Cortex of kidney (tissue), 1 donor: ENCODE results near the gene NEK2.
"Not testable (repeated sequence)": the region's sequence is repeated elsewhere in the genome, so short reads cannot be mapped to it uniquely, and the experiment has no call there.

ENCODE experiments used
- DNase-seq: peaks from one replicate; lab custom pipeline; 2025; lab: John Stamatoyannopoulos, UW

The NEK2 gene

DNA sequence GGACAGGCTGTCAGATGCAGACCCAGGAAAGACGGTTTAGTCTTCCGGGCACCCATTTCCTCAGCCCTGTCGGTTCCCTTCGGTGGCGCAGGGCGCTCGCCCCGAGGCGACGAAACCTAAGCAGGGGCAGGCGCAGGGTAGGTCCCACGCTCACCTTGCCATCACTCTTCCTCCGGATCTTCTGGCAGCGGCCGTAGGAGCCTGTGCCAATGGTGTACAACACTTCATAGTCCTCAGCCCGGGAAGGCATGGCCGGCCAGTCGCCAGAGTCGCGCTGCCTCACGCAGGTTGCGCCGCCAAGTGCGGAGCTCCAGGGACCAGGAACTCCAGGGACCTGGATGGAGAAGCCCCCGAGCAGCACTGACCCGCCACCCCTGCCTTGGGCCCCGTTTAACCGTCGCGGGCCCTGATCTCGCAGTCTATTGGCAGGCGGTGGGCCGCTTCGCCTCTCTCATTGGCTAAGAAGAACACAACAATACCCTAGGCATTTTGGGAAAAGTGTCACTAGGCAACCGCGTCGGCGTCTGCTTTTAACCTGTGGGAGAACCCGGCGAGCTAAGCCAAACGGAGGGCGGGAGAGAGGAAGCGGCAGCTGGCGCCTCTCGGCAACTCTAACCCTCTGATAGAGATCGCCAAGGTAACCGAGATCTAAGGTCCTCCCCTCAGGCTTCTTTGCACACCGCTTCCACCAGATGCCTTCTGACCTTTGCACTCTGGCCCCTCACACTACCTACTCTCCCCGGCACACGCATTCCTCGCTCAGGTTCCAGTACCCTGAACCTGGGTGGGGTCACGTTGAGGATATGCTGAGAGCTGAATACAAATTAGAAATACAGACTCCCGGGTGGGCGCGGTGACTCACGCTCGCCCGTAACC lies at the start of gene NEK2:
TSS of gene NEK2 (minus strand) at position 392 of the 876 bp plus-strand sequence. CDS start at position 250, 142 bp downstream.
- DNase-seq = no peak

DNA sequence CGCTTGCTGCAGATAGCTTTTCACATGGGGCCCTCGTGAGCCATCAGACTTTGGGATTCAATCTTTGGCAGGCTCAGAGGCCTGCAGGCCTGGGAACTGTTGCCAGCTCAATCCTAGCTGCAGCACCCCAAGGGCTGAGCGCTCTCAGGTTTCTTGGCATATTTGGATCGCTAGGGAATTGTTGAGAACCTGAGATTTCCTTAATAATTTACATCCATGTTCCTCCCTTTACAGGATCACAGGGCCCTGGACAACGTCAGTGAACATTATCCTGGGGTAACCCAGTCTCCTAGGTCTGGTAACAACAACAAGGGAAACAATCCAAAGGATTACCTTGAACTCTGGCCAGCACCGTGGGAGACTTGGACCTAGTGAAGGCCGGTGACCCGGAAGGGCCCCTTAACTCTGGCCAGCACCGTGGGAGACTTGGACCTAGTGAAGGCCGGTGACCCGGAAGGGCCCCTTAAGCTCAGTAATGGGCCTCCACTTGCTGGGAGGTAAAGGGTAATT lies 49.3 kb upstream of the NEK2 start:
- no peak for DNase-seq

- no peak for DNase-seq
Observed at GRCh38 chr1:211723273-211723672, 47.9 kb upstream of the NEK2 start.

- DNase-seq = no peak
Observed at GRCh38 chr1:211722277-211723175, 47.1 kb upstream of the NEK2 start.

GRCh38 chr1:211716555-211716954 lies 41.1 kb upstream of the NEK2 start:
- DNase-seq = not testable (repeated sequence)

DNA sequence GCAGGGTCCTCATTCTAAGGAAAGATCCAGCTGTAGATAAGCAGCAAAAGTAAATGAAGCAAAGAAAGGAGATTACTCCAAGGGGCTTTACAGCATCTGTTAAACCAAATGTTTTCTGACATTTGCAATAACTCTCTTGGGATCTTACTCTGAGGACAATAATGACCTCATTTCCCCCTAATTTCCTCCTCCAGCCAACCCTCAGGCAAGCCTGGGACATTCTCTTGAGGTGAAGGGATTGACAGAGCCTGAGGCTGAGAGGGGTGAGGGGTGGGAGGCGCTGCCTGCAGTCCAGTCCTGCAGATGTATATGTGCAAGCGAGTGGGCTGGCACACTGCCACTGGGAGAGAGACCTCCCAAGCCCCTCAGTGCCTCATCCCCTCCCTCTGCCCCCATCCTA lies 40.5 kb upstream of the NEK2 start:
- DNase-seq = no peak

GRCh38 chr1:211714154-211714553 lies 38.7 kb upstream of the NEK2 start:
- DNase-seq = no peak

DNA sequence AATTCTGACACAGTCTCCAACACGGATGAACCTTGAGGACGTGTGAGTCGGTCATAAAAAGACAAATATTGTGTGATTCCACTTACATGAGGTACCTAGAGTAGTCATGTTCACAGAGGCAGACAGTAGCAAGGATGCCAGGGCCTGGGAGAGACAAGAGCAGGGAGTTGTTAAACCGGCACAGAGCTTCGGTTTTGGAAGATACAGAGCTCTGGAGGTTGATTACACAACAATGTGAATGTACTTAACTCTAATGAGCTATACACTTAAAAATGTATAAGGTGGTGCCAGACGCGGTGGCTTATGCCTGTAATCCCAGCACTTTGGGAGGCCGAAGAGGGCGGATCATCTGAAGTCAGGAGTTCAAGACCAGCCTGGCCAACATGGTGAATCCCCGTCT lies 37.8 kb upstream of the NEK2 start:
- DNase-seq = no peak

DNA sequence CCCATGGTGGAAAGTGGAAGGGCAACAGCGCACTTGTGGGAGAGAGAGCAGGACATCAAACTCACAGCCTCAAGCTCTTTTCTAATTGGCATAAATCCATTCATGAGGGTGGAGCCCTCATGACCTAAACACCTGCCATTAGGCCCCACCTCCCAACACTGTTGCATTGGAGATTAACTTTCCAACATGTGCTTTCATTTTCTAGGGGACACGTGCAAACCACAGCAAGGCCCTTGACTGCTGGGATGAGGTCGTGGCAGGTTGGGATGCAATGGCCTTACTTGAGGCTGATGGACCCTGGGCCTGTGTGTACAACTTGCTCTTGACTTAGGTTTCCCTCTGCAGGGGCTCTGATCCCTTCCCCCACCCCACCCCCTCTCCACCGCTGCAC lies 35.9 kb upstream of the NEK2 start:
- no peak for DNase-seq

- DNase-seq = no peak
Observed at GRCh38 chr1:211710566-211711314, 35.3 kb upstream of the NEK2 start.

DNA sequence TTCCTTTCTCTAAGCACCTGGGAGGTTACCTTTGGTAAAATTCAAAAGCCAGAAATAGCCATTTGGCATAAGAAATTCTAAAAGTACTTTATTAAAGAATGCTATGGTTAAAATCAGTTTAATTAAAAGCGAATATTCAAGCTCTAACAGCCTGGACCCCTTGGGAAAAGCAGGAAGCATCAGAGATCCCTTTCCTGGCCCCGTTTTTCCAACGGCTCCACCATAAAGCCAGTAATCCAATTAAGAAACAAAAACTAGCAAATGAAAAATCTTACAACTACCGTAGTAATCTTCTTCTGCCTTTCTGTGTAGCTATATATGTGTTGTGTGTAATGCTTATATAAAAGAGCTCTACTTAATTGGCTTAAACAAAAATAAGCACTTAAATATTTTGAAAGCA lies 33.5 kb upstream of the NEK2 start:
- DNase-seq = no peak

DNA sequence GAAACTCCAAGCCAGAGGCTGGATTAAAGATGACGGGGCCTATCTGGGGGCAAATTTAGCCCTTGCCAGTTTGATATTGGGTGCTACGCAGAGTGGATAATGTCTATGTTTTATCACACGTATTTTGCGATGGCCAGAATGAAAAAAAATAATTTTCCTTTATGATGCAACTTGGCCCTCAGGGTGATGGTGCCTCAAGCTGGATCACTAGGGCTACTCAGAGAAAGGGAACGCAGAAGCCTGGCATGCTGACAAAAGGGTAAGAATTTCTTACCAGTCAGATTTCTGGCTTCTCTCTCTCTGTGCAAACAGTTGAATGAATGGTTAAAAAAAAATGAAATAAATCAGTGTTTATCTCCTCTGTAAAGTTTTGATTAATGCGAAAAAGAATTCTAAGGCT lies 32.6 kb upstream of the NEK2 start:
- DNase-seq = no peak

- no peak for DNase-seq
Observed at GRCh38 chr1:211705467-211706091, 30.2 kb upstream of the NEK2 start.

- DNase-seq = no peak
Observed at GRCh38 chr1:211704543-211704942, 29.1 kb upstream of the NEK2 start.

DNA sequence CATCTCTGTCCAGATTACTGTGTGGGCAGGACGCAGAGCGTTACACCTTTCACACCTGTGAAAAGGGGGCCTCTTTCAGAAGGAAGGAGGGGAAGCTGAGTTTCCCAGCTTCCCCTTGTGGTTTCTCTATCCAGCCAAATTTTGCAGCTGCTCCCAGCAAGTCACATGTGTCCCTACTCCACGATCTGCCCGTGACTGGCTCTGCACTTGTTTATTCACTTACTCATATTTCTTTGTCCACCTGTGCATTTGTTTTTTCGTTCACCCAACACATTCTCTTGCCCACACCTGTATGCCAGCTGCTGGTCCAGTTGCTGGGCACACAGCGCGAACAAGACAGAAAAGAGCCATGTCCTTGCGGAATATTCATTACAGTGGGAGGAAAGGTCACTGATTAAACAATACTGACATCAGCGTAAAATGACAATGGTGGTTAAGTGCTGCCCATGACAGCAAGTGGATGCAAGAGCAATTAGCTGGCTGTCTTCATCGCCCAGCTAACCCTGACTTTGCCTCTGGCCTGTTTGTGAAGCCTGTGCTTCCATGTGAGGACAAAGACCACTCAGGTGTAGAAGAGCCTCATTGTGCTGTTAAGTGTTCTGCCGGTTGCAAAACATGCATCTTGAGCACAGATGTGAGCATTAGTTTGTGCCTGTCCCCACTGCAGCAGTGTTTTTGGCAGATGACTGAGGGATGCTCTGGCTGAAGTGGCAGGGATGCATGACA lies 28.6 kb upstream of the NEK2 start:
- no peak for DNase-seq

GRCh38 chr1:211701733-211702132 lies 26.3 kb upstream of the NEK2 start:
- no peak for DNase-seq

DNA sequence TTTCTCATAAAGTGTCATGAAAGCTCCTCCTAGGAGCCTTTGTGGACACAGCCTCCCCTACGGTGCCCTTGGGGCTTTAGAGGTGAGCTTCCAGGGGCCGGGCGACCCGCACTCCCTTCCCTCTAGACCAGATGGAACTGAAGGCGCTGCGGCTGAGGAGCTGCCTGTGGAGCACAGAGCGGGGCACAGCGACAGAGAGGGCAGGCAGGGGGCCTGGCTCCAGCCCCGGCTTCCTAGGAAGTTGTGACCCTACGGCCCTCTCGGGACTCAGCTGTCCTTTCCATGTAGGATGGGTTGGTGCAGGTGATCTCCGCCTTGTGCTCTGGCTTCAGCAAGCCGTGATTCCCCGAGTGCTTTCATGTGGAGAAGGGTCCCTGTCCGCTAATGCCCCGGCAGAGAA lies 23.6 kb upstream of the NEK2 start:
- no peak for DNase-seq

GRCh38 chr1:211698161-211699026 lies 23.0 kb upstream of the NEK2 start:
- no peak for DNase-seq

GRCh38 chr1:211697356-211697755 lies 21.9 kb upstream of the NEK2 start:
- no peak for DNase-seq
